Measurements from ENCODE around the gene P2RX7.

The P2RX7 gene

GRCh38 chr12:121093487-121093891, 39.2 kb upstream of the P2RX7 start:
- no peak overlapping the region for H3K27ac ChIP-seq
- no peak for TF ChIP-seq CTCF (conservative IDR thresholded peaks at IDR 0.05; ENCODE audit: low read depth)
- ChIA-PET CTCF (no interaction called here), POLR2A (ENCODE audit: low non-redundant PET) (no interaction called here)
- no peak for DNase-seq (ENCODE audit: low spot score)

GRCh38 chr12:121095544-121096198, 37.0 kb upstream of the P2RX7 start:
- POLR2A ChIA-PET (ENCODE audit: low non-redundant PET): no interaction called here
- TF ChIP-seq CTCF (conservative IDR thresholded peaks at IDR 0.05; ENCODE audit: low read depth): peak; percentile 88
- CTCF ChIA-PET: interaction anchor here (0.6 to 1.0 kb wide), 4 partner anchors 12 to 190 kb away, joined by 3 to 4 read pairs (median 4); no protein-coding TSS in a partner anchor
- H3K27ac ChIP-seq: no peak overlapping the region
- DNase-seq (ENCODE audit: low spot score): peak; percentile 82

- POLR2A ChIA-PET (ENCODE audit: low non-redundant PET): no interaction called here
- CTCF ChIA-PET: interaction anchor here (0.6 to 1.0 kb wide), 6 partner anchors 13 to 542 kb away, joined by 3 to 4 read pairs (median 4); partner anchors contain the start of gene OASL
- peak; percentile 59; the same call in 1 of the 2 replicates for TF ChIP-seq CTCF (conservative IDR thresholded peaks at IDR 0.05; ENCODE audit: low read depth)
- DNase-seq (ENCODE audit: low spot score): no peak
- H3K27ac ChIP-seq: no peak overlapping the region
These were observed 36.4 kb upstream of the P2RX7 start for GRCh38 chr12:121096199-121096798.

- H3K27ac ChIP-seq: no peak overlapping the region
- ChIA-PET CTCF (no interaction called here), POLR2A (ENCODE audit: low non-redundant PET) (no interaction called here)
- TF ChIP-seq CTCF (conservative IDR thresholded peaks at IDR 0.05; ENCODE audit: low read depth): no peak
- DNase-seq (ENCODE audit: low spot score): no peak
These were observed 32.9 kb upstream of the P2RX7 start for GRCh38 chr12:121099779-121100178.

GRCh38 chr12:121102307-121102706, 30.4 kb upstream of the P2RX7 start:
- H3K27ac ChIP-seq: no peak overlapping the region
- no peak for DNase-seq (ENCODE audit: low spot score)
- ChIA-PET POLR2A (ENCODE audit: low non-redundant PET) (no interaction called here), CTCF (no interaction called here)
- no peak for TF ChIP-seq CTCF (conservative IDR thresholded peaks at IDR 0.05; ENCODE audit: low read depth)

GRCh38 chr12:121107681-121108080, 25.0 kb upstream of the P2RX7 start:
- no peak for DNase-seq (ENCODE audit: low spot score)
- H3K27ac ChIP-seq: no peak overlapping the region
- ChIA-PET POLR2A (ENCODE audit: low non-redundant PET) (no interaction called here), CTCF (no interaction called here)
- no peak for TF ChIP-seq CTCF (conservative IDR thresholded peaks at IDR 0.05; ENCODE audit: low read depth)
